Osteoblast (primary cell): Measurements from ENCODE around the gene ASCL1. TPM values are rescaled to one million over a fixed set of nuclear protein-coding genes. Genes with fewer than 3 reads are reported as not detected.

ENCODE experiments used
- DNase-seq: peaks from one replicate; pipeline ENCODE4 v3.0.0; 2011; ENCODE audit warnings: low spot score, mixed read lengths; ENCODE audit not compliant: insufficient read length; ENCODE audit errors: missing footprints
- H2AFZ ChIP-seq: 2 replicates; pipeline ENCODE4 v1.6.0; 2011; ENCODE audit warnings: mild to moderate bottlenecking, low read length
- H3K27ac ChIP-seq: 2 replicates; pipeline ENCODE4 v1.5.1; 2011; ENCODE audit warnings: mild to moderate bottlenecking, low read depth, low read length, moderate library complexity
- H3K27me3 ChIP-seq: 2 replicates; pipeline ENCODE4 v1.6.0; 2012; ENCODE audit warnings: mild to moderate bottlenecking, control low read depth, inconsistent platforms, low read length, moderate library complexity; ENCODE audit not compliant: insufficient read depth
- H3K36me3 ChIP-seq: 2 replicates; pipeline ENCODE4 v1.5.1; 2011; ENCODE audit warnings: mild to moderate bottlenecking, low read length, control low read depth, moderate library complexity; ENCODE audit not compliant: insufficient read depth
- H3K4me1 ChIP-seq: 2 replicates; pipeline ENCODE4 v1.5.1; 2011; ENCODE audit warnings: mild to moderate bottlenecking, low read length, control low read depth, moderate library complexity; ENCODE audit not compliant: insufficient read depth
- H3K4me2 ChIP-seq: 2 replicates; pipeline ENCODE4 v1.6.0; 2011; ENCODE audit warnings: mild to moderate bottlenecking, low read length; ENCODE audit not compliant: insufficient read depth
- H3K4me3 ChIP-seq: fragments of 200-600 bp; sonication (generic); 3 replicates; pipeline ENCODE4 v1.5.1; 2012; ENCODE audit warnings: mild to moderate bottlenecking, low read length, inconsistent platforms; ENCODE audit not compliant: insufficient read depth
- H3K79me2 ChIP-seq: 2 replicates; pipeline ENCODE4 v1.6.0; 2012; ENCODE audit warnings: mild to moderate bottlenecking, low read length, control low read depth, inconsistent platforms; ENCODE audit not compliant: insufficient read depth
- H3K9me3 ChIP-seq: 2 replicates; pipeline ENCODE4 v1.5.1; 2011; ENCODE audit warnings: low read depth, low read length, control low read depth
- H4K20me1 ChIP-seq: 2 replicates; pipeline ENCODE4 v1.6.0; 2012; ENCODE audit warnings: mild to moderate bottlenecking, low read length, control low read depth; ENCODE audit not compliant: insufficient read depth
- CTCF ChIP-seq: IDR thresholded peaks from 2 replicates; pipeline ENCODE4 v1.5.1; 2011; ENCODE audit warnings: mild to moderate bottlenecking, low read depth, low read length, moderate library complexity; ENCODE audit errors: extremely low read depth
- total RNA-seq: library from RNA; depleted of rRNA; stranded (reverse); fragments of >200 nt; gene quantifications from 2 replicates; pipeline ENCODE4 v1.2.3, GENCODE V29; 2012

The ASCL1 gene
- total RNA-seq, 1 donor = not detected

GRCh38 chr12:102966200-102966863 is 8.9 kb downstream of the ASCL1 start:
- no peak for TF ChIP-seq CTCF
- H3K4me1 ChIP-seq = no peaks in the 10 kb centered on the region
- peaks cover 27% of the 10 kb centered on the region for H3K27me3 ChIP-seq

GRCh38 chr12:102970780-102971179 is 13.3 kb downstream of the ASCL1 start:
- H3K79me2 ChIP-seq = no peaks in the 10 kb centered on the region
- no peaks in the 10 kb centered on the region for H3K4me1 ChIP-seq
- H3K4me3 ChIP-seq = no peak overlapping the region
- no peaks in the 10 kb centered on the region for H3K27me3 ChIP-seq
- no peak for TF ChIP-seq CTCF
- no peak overlapping the region for H3K27ac ChIP-seq
- DNase-seq = no peak
- H4K20me1 ChIP-seq = no peaks in the 10 kb centered on the region
- H3K36me3 ChIP-seq = no peaks in the 10 kb centered on the region
- H3K9me3 ChIP-seq = no peaks in the 10 kb centered on the region
- no peak overlapping the region for H2AFZ ChIP-seq
- H3K4me2 ChIP-seq = no peak overlapping the region

More at GRCh38 chr12:102966200-102966863, 8.9 kb downstream of the ASCL1 start:
- Histone ChIP-seq H3K79me2 (no peaks in the 10 kb centered on the region), H3K4me3 (no peak overlapping the region), H3K36me3 (no peaks in the 10 kb centered on the region), H2AFZ (no peak overlapping the region), H4K20me1 (no peaks in the 10 kb centered on the region), H3K9me3 (no peaks in the 10 kb centered on the region), H3K27ac (no peak overlapping the region), H3K4me2 (no peak overlapping the region)
- no peak for DNase-seq

- TF ChIP-seq CTCF = no peak
- Histone ChIP-seq H3K79me2 (no peaks in the 10 kb centered on the region), H3K27ac (no peak overlapping the region), H3K36me3 (no peaks in the 10 kb centered on the region), H3K4me3 (no peak overlapping the region), H3K27me3 (no peaks in the 10 kb centered on the region), H3K4me2 (no peak overlapping the region), H3K9me3 (no peaks in the 10 kb centered on the region), H2AFZ (no peak overlapping the region), H4K20me1 (no peaks in the 10 kb centered on the region), H3K4me1 (no peaks in the 10 kb centered on the region)
- DNase-seq = no peak
Observed at GRCh38 chr12:102971227-102971626, 13.8 kb downstream of the ASCL1 start.

GRCh38 chr12:102973583-102973982 is 16.1 kb downstream of the ASCL1 start:
- Histone ChIP-seq H3K4me1 (no peaks in the 10 kb centered on the region), H3K9me3 (no peaks in the 10 kb centered on the region), H2AFZ (no peak overlapping the region), H3K36me3 (no peaks in the 10 kb centered on the region), H3K27ac (no peak overlapping the region), H3K27me3 (no peaks in the 10 kb centered on the region), H3K4me2 (no peak overlapping the region), H4K20me1 (no peaks in the 10 kb centered on the region), H3K79me2 (no peaks in the 10 kb centered on the region), H3K4me3 (no peak overlapping the region)
- DNase-seq = no peak
- TF ChIP-seq CTCF = no peak
